Stimulated activated CD8-positive, alpha-beta memory T cell treated with anti-CD3 and anti-CD28 coated beads, Interleukin-7, amount 100 ng/mL, for 4 hours (primary cell): ENCODE results near the gene CFDP1.
"Not testable (repeated sequence)": the region's sequence is repeated elsewhere in the genome, so short reads cannot be mapped to it uniquely, and the experiment has no call there.

Experiments used
- DNase-seq, 2 donors: peaks; one replicate each; pipeline ENCODE4 v3.0.0-alpha.2; 2020; ENCODE audit warnings: low read depth in 2 of 2

The CFDP1 gene

GRCh38 chr16:75432828-75433731 lies at the start of gene CFDP1:
Gene CFDP1, minus strand, starts transcription at chr16:75433503. Its CDS starts 151 bp downstream, at chr16:75433352.
- DNase-seq, result peak; percentile 90 to 94

- no peak for DNase-seq
Observed at GRCh38 chr16:75482434-75483205, 49.3 kb upstream of the CFDP1 start.

GRCh38 chr16:75481475-75481874 lies 48.2 kb upstream of the CFDP1 start:
- no peak for DNase-seq

GRCh38 chr16:75479421-75479990 lies 46.2 kb upstream of the CFDP1 start:
- DNase-seq, result no peak

GRCh38 chr16:75478480-75479345 lies 45.4 kb upstream of the CFDP1 start:
- no peak for DNase-seq

- DNase-seq, result no peak
Observed at GRCh38 chr16:75477680-75478473, 44.6 kb upstream of the CFDP1 start.

GRCh38 chr16:75476817-75477216 lies 43.5 kb upstream of the CFDP1 start:
- no peak for DNase-seq

GRCh38 chr16:75475420-75475847 lies 42.1 kb upstream of the CFDP1 start:
- no peak for DNase-seq

- no peak for DNase-seq
Observed at GRCh38 chr16:75472908-75473877, 39.9 kb upstream of the CFDP1 start.

GRCh38 chr16:75471723-75472633 lies 38.7 kb upstream of the CFDP1 start:
- DNase-seq, result peak in 1 of 2 donors; percentile 6

GRCh38 chr16:75466760-75467159 lies 33.5 kb upstream of the CFDP1 start:
- no peak for DNase-seq

- DNase-seq, result peak; percentile 94 to 98
Observed at GRCh38 chr16:75464122-75464918, 31.0 kb upstream of the CFDP1 start, which contains the start of gene TMEM170A. Gene TMEM170A, minus strand, starts transcription at chr16:75464689. Its CDS starts 89 bp downstream, at chr16:75464600.

- DNase-seq, result not testable (repeated sequence)
Observed at GRCh38 chr16:75463389-75464121, 30.3 kb upstream of the CFDP1 start.

- DNase-seq, result no peak
Observed at GRCh38 chr16:75462806-75463205, 29.5 kb upstream of the CFDP1 start.

GRCh38 chr16:75461575-75461974 lies 28.3 kb upstream of the CFDP1 start:
- no peak for DNase-seq

GRCh38 chr16:75460446-75460845 lies 27.1 kb upstream of the CFDP1 start:
- DNase-seq, result no peak

- no peak for DNase-seq
Observed at GRCh38 chr16:75459691-75460090, 26.4 kb upstream of the CFDP1 start.
